Measurements from ENCODE around the gene LBX2.

DNA sequence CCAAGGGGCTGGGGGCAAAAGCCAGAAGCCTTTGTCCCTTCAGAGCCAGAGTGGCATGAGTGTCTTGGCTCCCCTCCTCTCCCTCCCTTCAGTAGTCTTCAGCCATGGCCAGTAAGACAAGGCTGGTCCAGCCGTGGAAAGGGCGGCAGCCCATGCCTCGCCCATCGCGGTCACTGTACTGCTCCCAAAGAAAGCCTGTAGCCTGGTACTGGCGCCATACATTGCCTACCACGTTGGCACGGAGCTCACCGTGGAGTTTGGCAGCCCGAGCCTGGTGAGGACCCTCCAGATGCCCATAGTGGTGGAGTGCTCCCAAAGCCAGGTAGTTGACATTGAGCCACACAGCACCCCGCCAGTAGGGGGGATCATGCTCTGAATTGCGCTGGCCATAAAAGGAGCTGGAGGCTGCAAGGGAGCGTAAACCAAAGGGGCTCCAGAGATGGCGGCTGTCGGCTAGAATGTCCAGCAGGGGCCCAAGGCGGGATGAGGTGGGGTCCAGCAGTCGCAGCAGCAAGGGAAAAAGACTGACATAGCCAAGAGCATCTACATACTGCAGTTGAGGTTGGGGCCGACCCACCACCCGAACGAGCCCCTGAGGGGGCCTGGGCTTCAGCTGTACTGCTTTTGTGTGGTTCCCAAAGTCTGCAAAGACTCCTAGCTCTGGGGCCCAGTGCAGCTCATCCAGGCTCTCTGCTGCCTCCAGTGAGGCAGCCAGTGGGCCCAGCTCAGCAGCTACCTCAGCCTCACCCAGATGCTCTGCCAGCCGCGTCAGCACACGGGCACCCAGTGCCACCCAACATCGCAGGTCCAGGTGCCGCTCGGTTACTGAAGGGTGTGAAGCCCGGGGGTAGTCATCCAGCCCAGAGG, 38.0 kb downstream of the LBX2 start:
- TF ChIP-seq ZC3H10 (CRISPR knock-in tag; IDR thresholded peaks at IDR 0.05) (no peak), OSR1 (CRISPR knock-in tag; IDR thresholded peaks at IDR 0.05) (no peak), RARB (CRISPR knock-in tag; IDR thresholded peaks at IDR 0.05) (no peak), ZFP3 (CRISPR knock-in tag; IDR thresholded peaks at IDR 0.05) (no peak), GLIS3 (CRISPR knock-in tag; IDR thresholded peaks at IDR 0.05) (no peak), ZFP30 (CRISPR knock-in tag; IDR thresholded peaks at IDR 0.05) (no peak), CSRNP3 (CRISPR knock-in tag; IDR thresholded peaks at IDR 0.05) (no peak), ZNF70 (CRISPR knock-in tag; IDR thresholded peaks at IDR 0.05) (no peak), PPARA (CRISPR knock-in tag; IDR thresholded peaks at IDR 0.05; ENCODE audit: borderline replicate concordance) (no peak), TOX (CRISPR knock-in tag; IDR thresholded peaks at IDR 0.05; ENCODE audit: borderline replicate concordance) (no peak), ARNTL (CRISPR knock-in tag; IDR thresholded peaks at IDR 0.05; ENCODE audit: borderline replicate concordance, low read depth) (no peak)
- TF ChIP-seq, protein P1, sequence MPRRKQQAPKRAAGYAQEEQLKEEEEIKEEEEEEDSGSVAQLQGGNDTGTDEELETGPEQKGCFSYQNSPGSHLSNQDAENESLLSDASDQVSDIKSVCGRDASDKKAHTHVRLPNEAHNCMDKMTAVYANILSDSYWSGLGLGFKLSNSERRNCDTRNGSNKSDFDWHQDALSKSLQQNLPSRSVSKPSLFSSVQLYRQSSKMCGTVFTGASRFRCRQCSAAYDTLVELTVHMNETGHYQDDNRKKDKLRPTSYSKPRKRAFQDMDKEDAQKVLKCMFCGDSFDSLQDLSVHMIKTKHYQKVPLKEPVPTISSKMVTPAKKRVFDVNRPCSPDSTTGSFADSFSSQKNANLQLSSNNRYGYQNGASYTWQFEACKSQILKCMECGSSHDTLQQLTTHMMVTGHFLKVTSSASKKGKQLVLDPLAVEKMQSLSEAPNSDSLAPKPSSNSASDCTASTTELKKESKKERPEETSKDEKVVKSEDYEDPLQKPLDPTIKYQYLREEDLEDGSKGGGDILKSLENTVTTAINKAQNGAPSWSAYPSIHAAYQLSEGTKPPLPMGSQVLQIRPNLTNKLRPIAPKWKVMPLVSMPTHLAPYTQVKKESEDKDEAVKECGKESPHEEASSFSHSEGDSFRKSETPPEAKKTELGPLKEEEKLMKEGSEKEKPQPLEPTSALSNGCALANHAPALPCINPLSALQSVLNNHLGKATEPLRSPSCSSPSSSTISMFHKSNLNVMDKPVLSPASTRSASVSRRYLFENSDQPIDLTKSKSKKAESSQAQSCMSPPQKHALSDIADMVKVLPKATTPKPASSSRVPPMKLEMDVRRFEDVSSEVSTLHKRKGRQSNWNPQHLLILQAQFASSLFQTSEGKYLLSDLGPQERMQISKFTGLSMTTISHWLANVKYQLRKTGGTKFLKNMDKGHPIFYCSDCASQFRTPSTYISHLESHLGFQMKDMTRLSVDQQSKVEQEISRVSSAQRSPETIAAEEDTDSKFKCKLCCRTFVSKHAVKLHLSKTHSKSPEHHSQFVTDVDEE (CRISPR knock-in tag; IDR thresholded peaks at IDR 0.05): no peak
- TF ChIP-seq, protein P2, sequence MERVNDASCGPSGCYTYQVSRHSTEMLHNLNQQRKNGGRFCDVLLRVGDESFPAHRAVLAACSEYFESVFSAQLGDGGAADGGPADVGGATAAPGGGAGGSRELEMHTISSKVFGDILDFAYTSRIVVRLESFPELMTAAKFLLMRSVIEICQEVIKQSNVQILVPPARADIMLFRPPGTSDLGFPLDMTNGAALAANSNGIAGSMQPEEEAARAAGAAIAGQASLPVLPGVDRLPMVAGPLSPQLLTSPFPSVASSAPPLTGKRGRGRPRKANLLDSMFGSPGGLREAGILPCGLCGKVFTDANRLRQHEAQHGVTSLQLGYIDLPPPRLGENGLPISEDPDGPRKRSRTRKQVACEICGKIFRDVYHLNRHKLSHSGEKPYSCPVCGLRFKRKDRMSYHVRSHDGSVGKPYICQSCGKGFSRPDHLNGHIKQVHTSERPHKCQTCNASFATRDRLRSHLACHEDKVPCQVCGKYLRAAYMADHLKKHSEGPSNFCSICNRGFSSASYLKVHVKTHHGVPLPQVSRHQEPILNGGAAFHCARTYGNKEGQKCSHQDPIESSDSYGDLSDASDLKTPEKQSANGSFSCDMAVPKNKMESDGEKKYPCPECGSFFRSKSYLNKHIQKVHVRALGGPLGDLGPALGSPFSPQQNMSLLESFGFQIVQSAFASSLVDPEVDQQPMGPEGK (CRISPR knock-in tag; IDR thresholded peaks at IDR 0.05; ENCODE audit: borderline replicate concordance): no peak
